ENCODE measurements around the gene SLC6A6.

DNA sequence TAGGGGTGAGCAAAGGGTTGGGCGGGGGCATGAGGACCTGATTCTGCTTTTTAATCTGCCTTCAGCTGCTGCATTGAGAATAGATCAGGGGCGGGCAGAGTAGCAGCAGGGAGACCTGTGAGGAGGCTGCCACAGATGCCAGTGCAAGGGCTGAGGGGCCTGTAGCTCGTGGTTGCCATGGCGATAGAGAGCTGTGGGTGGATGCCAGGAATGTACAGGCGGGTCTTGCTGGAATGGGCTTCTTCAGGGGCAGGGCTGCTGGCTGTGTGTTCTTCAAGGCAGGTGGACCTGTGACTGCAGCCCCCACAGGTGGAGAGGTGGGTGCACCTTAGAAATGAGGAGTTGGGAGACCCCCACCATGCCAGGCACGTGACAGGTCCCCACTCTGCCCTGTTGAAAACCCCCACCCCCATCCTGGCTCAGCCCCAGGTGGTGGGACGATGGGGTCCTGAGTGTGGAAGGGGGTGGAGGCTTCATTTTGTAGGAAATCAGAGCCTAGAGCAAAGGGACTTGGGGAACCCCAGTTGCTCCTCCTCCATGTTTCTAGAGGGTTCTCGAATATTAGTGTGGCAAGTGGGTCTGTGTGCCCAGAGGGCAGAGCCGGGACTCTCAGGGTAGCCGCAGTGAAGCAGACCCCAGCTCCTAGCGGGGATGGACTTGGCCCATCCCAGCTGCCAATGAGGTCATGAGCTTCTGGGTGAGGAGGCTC is 38.3 kb downstream of the SLC6A6 start:
- TF ChIP-seq SUZ12 (IDR thresholded peaks at IDR 0.05; ENCODE audit: extremely low read depth, insufficient read depth, insufficient read length), result no peak
- no peak for TF ChIP-seq YY1 (IDR thresholded peaks at IDR 0.05; ENCODE audit: insufficient read depth, insufficient read length)
